ENCODE measurements around the gene SIGMAR1.
"Not testable (repeated sequence)": the region's sequence is repeated elsewhere in the genome, so short reads cannot be mapped to it uniquely, and the experiment has no call there.

SIGMAR1 gene

GRCh38 chr9:34646211-34647083 is 8.9 kb upstream of the SIGMAR1 start, which contains the start of gene GALT:
TSS of gene GALT (plus strand) at chr9:34646675. CDS start at chr9:34646705, 30 bp downstream.
- WGBS, 2 experiments = 5 to 6% methylated on average over 43 of the region's 43 CpGs
- Histone ChIP-seq H3K4me1 (ENCODE audit: control insufficient read depth, insufficient read depth, low read length) (peaks cover 22% of the 10 kb centered on the region), H3K36me3 (ENCODE audit: control insufficient read depth, insufficient read depth, low read length) (peaks cover 7% of the 10 kb centered on the region), H3K27ac (ENCODE audit: insufficient read depth, low read depth, low read length, poor library complexity, severe bottlenecking) (peak within 1 kb of the TSS; percentile 52), H3K9me3 (ENCODE audit: control insufficient read depth, low read length) (no peaks in the 10 kb centered on the region), H3K27me3 (ENCODE audit: control insufficient read depth, insufficient read depth, low read length, poor library complexity, severe bottlenecking) (no peaks in the 10 kb centered on the region), H3K4me3 (ENCODE audit: insufficient read depth, low read depth, low read length) (peak within 1 kb of the TSS; percentile 49)

DNA sequence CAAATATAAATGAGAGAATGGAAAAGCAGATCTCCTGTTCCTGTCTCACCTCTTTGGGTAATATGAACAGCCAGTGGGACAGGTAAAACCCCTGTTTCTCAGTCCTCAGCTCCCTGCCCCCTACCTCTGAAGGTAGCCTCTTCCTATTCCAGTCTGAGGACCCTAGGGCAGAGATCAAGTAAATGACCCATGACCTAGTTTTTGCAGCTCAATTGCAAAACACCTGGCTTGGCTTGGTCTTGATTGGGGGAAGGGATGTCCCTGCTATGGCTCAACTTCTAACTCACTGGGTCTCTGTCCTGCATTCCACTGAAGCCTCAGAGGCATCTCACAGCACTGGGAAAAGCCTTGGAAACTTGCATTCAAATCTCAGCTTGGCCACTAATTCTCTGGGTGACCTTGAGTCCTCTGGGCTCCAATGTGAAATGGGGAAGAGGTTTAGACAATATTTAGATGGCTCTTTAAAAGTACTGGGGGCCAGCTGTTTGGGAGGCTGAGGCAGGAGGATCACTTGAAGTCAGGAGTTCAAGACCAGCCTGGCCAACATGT is 7.3 kb upstream of the SIGMAR1 start:
- Histone ChIP-seq H3K27ac (ENCODE audit: insufficient read depth, low read depth, low read length, poor library complexity, severe bottlenecking) (no peak overlapping the region), H3K27me3 (ENCODE audit: control insufficient read depth, insufficient read depth, low read length, poor library complexity, severe bottlenecking) (no peaks in the 10 kb centered on the region), H3K4me1 (ENCODE audit: control insufficient read depth, insufficient read depth, low read length) (peaks cover 17% of the 10 kb centered on the region), H3K9me3 (ENCODE audit: control insufficient read depth, low read length) (no peaks in the 10 kb centered on the region), H3K4me3 (ENCODE audit: insufficient read depth, low read depth, low read length) (no peak overlapping the region), H3K36me3 (ENCODE audit: control insufficient read depth, insufficient read depth, low read length) (peaks cover 7% of the 10 kb centered on the region)

DNA sequence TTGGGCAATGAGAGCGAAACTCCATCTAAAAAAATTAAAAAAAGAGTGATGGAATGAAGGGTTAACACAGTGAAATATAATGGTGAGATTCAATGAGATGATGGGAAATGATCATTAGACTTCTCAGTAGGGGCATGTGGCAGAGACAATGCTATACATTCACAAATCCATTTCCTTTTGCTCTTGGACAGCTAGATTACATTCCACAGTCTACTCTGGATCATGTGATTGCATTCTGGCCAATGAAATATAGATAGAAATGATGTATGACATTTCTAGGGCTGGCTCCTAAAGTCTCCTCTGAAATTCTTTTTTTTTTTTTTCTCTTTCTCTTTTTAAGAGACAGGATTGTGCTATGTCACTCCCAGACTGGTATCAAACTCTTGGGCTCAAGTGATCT is 5.1 kb upstream of the SIGMAR1 start:
- Histone ChIP-seq H3K4me1 (ENCODE audit: control insufficient read depth, insufficient read depth, low read length) (peaks cover 18% of the 10 kb centered on the region), H3K27me3 (ENCODE audit: control insufficient read depth, insufficient read depth, low read length, poor library complexity, severe bottlenecking) (peaks cover 4% of the 10 kb centered on the region), H3K27ac (ENCODE audit: insufficient read depth, low read depth, low read length, poor library complexity, severe bottlenecking) (no peak overlapping the region), H3K36me3 (ENCODE audit: control insufficient read depth, insufficient read depth, low read length) (no peaks in the 10 kb centered on the region), H3K4me3 (ENCODE audit: insufficient read depth, low read depth, low read length) (no peak overlapping the region), H3K9me3 (ENCODE audit: control insufficient read depth, low read length) (no peaks in the 10 kb centered on the region)
- WGBS, 2 experiments = 83 to 89% methylated on average over 1 of the region's 1 CpG

DNA sequence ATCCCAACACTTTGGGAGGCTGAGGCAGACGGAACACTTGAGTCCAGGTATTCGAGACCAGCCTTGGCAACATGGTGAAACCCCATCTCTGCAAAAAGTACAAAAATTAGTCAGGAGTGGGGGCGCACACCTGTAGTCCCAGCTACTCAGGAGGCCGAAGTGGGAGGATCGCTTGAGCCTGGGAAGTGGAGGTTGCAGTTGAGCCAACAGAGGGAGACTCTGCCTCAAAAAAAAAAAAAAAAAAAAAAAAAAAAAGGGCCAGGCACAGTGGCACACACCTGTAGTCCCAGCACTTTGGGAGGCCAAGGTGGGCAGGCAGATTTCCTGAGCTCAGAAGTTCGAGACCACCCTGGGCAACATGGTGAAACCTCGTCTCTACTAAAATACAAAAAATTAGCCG is 1.7 kb upstream of the SIGMAR1 start:
- H3K27ac ChIP-seq (ENCODE audit: insufficient read depth, low read depth, low read length, poor library complexity, severe bottlenecking); H3K4me1 ChIP-seq (ENCODE audit: control insufficient read depth, insufficient read depth, low read length): not testable (repeated sequence)
- 96 to 97% methylated on average over 8 of the region's 8 CpGs for WGBS, 2 experiments

DNA sequence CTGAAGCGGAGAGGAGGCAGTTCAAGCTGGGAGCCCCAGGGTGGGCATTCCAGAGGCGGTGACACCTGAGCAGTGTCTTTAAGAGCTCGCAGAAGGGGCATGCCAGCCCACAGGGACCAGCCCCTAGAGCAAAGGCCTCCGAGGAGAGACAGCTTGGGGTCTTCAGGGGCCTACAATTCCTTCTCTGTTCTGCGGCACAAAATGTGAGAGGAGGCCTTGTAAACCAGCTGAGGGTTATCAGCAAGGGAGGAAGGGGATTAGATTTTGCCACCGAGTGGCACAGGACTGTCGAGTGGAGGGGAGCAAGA is 505 bp upstream of the SIGMAR1 start:
- H3K36me3 ChIP-seq (ENCODE audit: control insufficient read depth, insufficient read depth, low read length) = no peaks in the 10 kb centered on the region
- 26% methylated on average over 7 of the region's 7 CpGs for WGBS, 2 experiments
- no peaks in the 10 kb centered on the region for H3K9me3 ChIP-seq (ENCODE audit: control insufficient read depth, low read length)
- H3K27me3 ChIP-seq (ENCODE audit: control insufficient read depth, insufficient read depth, low read length, poor library complexity, severe bottlenecking) = peaks cover 7% of the 10 kb centered on the region
- peaks cover 11% of the 10 kb centered on the region for H3K4me1 ChIP-seq (ENCODE audit: control insufficient read depth, insufficient read depth, low read length)
- no peak overlapping the region for H3K27ac ChIP-seq (ENCODE audit: insufficient read depth, low read depth, low read length, poor library complexity, severe bottlenecking)
- peak overlapping the region; percentile 66 for H3K4me3 ChIP-seq (ENCODE audit: insufficient read depth, low read depth, low read length)

More for the DNA sequence above, 1.7 kb upstream of the SIGMAR1 start:
- not testable (repeated sequence) for H3K36me3 ChIP-seq (ENCODE audit: control insufficient read depth, insufficient read depth, low read length); H3K27me3 ChIP-seq (ENCODE audit: control insufficient read depth, insufficient read depth, low read length, poor library complexity, severe bottlenecking); H3K4me3 ChIP-seq (ENCODE audit: insufficient read depth, low read depth, low read length); H3K9me3 ChIP-seq (ENCODE audit: control insufficient read depth, low read length)

DNA sequence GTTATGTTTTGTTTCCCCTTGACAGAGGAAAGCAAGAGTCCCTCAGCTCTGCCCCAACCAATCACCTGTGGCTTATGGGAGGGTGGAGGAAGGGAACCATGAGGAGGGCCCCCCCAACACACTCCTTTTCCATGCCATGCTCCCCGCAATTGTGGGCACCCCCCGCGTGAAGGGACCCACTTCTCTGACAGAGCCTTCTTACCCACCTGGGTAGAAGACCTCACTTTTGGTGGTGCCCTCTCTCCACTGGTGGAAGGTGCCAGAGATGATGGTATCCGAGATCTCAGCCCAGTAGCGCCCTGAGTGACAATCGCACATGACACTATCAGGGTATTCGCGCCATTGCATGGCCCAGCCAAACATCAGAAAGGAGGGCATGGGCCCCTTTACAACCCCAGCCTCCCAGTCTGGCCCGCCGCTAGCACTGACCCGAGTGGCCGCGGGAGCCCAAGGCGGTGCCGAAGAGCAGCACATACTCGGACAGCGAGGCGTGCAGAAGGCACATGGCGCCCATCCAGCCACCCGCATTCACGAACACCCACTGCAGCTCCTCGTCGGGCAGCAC is 714 bp downstream of the SIGMAR1 start:
- H3K27me3 ChIP-seq (ENCODE audit: control insufficient read depth, insufficient read depth, low read length, poor library complexity, severe bottlenecking) = peaks cover 7% of the 10 kb centered on the region
- WGBS, 2 experiments = 26 to 30% methylated on average over 23 of the region's 23 CpGs
- peaks cover 11% of the 10 kb centered on the region for H3K4me1 ChIP-seq (ENCODE audit: control insufficient read depth, insufficient read depth, low read length)
- no peaks in the 10 kb centered on the region for H3K36me3 ChIP-seq (ENCODE audit: control insufficient read depth, insufficient read depth, low read length)
- H3K4me3 ChIP-seq (ENCODE audit: insufficient read depth, low read depth, low read length) = peak overlapping the region; percentile 66
- no peak overlapping the region for H3K27ac ChIP-seq (ENCODE audit: insufficient read depth, low read depth, low read length, poor library complexity, severe bottlenecking)
- no peaks in the 10 kb centered on the region for H3K9me3 ChIP-seq (ENCODE audit: control insufficient read depth, low read length)

- no peaks in the 10 kb centered on the region for H3K36me3 ChIP-seq (ENCODE audit: control insufficient read depth, insufficient read depth, low read length)
- peaks cover 20% of the 10 kb centered on the region for H3K27me3 ChIP-seq (ENCODE audit: control insufficient read depth, insufficient read depth, low read length, poor library complexity, severe bottlenecking)
- H3K4me3 ChIP-seq (ENCODE audit: insufficient read depth, low read depth, low read length) = no peak overlapping the region
- H3K27ac ChIP-seq (ENCODE audit: insufficient read depth, low read depth, low read length, poor library complexity, severe bottlenecking) = no peak overlapping the region
- H3K9me3 ChIP-seq (ENCODE audit: control insufficient read depth, low read length) = no peaks in the 10 kb centered on the region
- WGBS, 2 experiments = 96 to 97% methylated on average over 14 of the region's 14 CpGs
- H3K4me1 ChIP-seq (ENCODE audit: control insufficient read depth, insufficient read depth, low read length) = peaks cover 11% of the 10 kb centered on the region
These were observed 2.0 kb downstream of the SIGMAR1 start for GRCh38 chr9:34635556-34635955.

DNA sequence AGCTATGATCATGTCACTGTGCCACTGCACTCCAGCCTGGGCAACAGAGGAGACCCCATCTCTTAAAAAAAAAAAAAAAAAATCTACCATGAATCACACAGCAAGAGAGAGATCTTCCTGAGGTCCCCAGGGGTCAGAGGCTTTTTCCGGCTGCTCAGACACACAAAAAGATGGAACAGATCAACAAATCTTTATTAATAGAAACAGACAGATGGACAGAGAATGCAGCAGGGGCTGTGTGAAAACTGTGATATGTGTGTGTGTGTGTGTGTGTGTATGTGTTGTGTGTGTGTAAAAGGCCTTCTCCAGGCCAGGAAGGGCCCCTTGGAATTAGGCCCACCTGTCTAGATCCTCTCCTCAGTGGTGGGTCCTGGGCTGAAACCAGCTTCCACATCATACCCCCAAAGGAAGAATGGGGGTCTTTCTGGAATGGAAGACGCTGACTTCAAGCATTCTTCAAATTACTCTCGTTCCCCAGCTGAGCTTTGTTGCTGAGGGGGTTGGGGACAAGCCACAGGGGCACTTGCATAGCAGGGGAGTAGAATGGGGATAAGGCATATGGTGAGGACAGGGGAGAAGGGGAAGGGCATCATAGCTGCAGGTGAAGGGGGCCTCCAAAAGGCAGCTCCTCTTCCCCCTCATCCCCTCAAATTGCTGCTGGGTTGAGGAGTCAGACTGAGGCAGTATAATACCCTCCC is 2.9 kb downstream of the SIGMAR1 start:
- Histone ChIP-seq H3K27me3 (ENCODE audit: control insufficient read depth, insufficient read depth, low read length, poor library complexity, severe bottlenecking) (peaks cover 28% of the 10 kb centered on the region), H3K9me3 (ENCODE audit: control insufficient read depth, low read length) (no peaks in the 10 kb centered on the region), H3K4me1 (ENCODE audit: control insufficient read depth, insufficient read depth, low read length) (peaks cover 11% of the 10 kb centered on the region), H3K4me3 (ENCODE audit: insufficient read depth, low read depth, low read length) (no peak overlapping the region), H3K36me3 (ENCODE audit: control insufficient read depth, insufficient read depth, low read length) (no peaks in the 10 kb centered on the region), H3K27ac (ENCODE audit: insufficient read depth, low read depth, low read length, poor library complexity, severe bottlenecking) (no peak overlapping the region)
- 61 to 85% methylated on average over 2 to 3 of the region's 3 CpGs for WGBS, 2 experiments

DNA sequence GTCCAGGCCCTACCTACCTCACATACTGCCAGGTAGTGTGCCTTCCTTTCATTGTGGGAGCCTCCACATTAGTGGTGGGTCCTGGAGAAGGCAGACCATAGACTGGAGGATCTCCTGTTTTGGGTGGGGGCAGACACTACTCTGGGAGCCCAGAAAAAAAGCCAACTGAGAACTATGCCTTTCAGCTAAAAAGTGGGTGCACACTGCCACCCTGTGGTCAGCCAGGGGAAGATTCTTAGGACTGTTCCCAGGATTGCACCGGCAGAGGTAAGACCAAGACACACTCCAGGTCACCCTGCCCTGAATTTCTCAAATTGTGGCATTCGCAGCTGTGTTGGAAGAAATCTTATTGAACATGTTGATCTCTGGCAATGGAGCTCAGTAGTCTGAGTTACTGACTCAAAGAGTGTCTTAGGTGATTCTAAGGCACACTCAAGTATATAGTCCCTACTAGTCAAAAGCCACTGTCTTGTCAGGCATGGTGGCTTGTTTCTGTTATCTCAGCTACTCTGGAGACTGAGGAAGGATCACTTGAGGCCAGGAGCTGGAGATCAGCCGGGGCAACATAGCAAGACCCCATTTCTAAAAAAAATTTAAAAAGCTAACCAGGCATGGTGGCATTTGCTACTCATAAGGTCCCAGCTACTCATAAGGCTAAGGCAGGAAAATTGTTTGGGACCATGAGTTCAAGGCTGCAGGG is 3.6 kb downstream of the SIGMAR1 start:
- no peak overlapping the region for H3K4me3 ChIP-seq (ENCODE audit: insufficient read depth, low read depth, low read length)
- 40 to 45% methylated on average over 3 of the region's 3 CpGs for WGBS, 2 experiments
- no peak overlapping the region for H3K27ac ChIP-seq (ENCODE audit: insufficient read depth, low read depth, low read length, poor library complexity, severe bottlenecking)
- H3K9me3 ChIP-seq (ENCODE audit: control insufficient read depth, low read length) = no peaks in the 10 kb centered on the region
- H3K4me1 ChIP-seq (ENCODE audit: control insufficient read depth, insufficient read depth, low read length) = peaks cover 11% of the 10 kb centered on the region
- H3K27me3 ChIP-seq (ENCODE audit: control insufficient read depth, insufficient read depth, low read length, poor library complexity, severe bottlenecking) = peaks cover 35% of the 10 kb centered on the region
- H3K36me3 ChIP-seq (ENCODE audit: control insufficient read depth, insufficient read depth, low read length) = no peaks in the 10 kb centered on the region

Measured in ectodermal cell (in vitro differentiated cells).